Measurements from ENCODE around the gene TBK1. TPM values are rescaled to one million over a fixed set of nuclear protein-coding genes. Genes with fewer than 3 reads are reported as not detected.

The TBK1 gene
- total and polyA plus RNA-seq, 2 of the 13 experiments (the other 11 are each of a cell fraction or from before 2014, with no cell fraction given): 10.3 to 25.2 TPM

DNA sequence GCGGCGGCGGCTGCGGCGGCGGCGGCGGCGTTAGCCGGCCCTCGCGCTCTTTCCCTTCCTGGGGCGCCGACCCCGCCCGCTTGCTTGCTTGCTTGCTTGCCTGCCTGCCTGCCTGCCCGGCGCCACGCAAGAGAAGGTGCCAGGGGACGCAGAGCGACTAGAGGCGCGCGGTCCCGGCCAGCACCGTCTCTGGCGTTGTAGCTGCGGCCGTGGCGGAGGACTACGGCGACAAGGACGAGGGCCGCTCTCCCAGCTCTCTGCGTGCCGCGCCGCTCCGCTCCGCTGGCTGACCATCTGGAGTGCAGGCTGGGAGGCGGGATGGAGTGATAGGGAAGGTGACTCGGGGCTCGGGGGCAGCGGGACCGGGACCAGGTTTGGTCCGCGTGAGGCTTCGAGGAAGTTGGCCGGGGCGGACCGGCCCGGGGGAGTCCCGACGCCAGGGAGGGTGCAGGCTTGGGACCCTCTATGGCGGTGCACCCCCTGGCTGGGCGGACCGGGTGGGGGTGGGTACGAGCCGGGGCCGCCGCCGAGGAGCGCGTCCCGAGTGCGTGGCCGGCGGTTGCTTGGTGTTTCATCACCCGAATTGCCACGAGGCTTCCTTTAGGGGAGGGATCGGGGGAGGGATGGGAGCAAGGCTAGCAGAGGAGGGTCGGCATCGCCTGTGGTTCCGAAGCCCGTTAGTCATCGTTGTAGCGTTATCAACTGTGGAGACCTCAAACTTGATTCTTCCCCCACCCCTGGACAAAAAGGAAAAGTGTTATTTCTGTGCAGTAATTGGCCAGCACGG, 47.3 kb upstream of the TBK1 start (continued):
- TF ChIP-seq TARDBP (CRISPR knock-in tag; IDR thresholded peaks at IDR 0.05) (no peak), ZNF674 (CRISPR knock-in tag; IDR thresholded peaks at IDR 0.05; ENCODE audit: low read depth) (no peak), ZBTB7B (CRISPR knock-in tag; IDR thresholded peaks at IDR 0.05) (0 out of 2 replicates have a peak, but pooled peaks have one; percentile 19), MEIS1 (CRISPR knock-in tag; IDR thresholded peaks at IDR 0.05; ENCODE audit: borderline replicate concordance) (no peak), MAFF (IDR thresholded peaks at IDR 0.05; ENCODE audit: low read depth, low read length) (no peak), KMT2B (CRISPR knock-in tag; IDR thresholded peaks at IDR 0.05) (peak; percentile 46)
- TF ChIP-seq, protein P1, sequence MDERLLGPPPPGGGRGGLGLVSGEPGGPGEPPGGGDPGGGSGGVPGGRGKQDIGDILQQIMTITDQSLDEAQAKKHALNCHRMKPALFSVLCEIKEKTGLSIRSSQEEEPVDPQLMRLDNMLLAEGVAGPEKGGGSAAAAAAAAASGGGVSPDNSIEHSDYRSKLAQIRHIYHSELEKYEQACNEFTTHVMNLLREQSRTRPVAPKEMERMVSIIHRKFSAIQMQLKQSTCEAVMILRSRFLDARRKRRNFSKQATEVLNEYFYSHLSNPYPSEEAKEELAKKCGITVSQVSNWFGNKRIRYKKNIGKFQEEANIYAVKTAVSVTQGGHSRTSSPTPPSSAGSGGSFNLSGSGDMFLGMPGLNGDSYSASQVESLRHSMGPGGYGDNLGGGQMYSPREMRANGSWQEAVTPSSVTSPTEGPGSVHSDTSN (CRISPR knock-in tag; IDR thresholded peaks at IDR 0.05): no peak
- TF ChIP-seq, protein P2, sequence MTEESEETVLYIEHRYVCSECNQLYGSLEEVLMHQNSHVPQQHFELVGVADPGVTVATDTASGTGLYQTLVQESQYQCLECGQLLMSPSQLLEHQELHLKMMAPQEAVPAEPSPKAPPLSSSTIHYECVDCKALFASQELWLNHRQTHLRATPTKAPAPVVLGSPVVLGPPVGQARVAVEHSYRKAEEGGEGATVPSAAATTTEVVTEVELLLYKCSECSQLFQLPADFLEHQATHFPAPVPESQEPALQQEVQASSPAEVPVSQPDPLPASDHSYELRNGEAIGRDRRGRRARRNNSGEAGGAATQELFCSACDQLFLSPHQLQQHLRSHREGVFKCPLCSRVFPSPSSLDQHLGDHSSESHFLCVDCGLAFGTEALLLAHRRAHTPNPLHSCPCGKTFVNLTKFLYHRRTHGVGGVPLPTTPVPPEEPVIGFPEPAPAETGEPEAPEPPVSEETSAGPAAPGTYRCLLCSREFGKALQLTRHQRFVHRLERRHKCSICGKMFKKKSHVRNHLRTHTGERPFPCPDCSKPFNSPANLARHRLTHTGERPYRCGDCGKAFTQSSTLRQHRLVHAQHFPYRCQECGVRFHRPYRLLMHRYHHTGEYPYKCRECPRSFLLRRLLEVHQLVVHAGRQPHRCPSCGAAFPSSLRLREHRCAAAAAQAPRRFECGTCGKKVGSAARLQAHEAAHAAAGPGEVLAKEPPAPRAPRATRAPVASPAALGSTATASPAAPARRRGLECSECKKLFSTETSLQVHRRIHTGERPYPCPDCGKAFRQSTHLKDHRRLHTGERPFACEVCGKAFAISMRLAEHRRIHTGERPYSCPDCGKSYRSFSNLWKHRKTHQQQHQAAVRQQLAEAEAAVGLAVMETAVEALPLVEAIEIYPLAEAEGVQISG (CRISPR knock-in tag; IDR thresholded peaks at IDR 0.05): peak; percentile 49; the same call in 1 of the 2 replicates
- TF ChIP-seq, protein P3, sequence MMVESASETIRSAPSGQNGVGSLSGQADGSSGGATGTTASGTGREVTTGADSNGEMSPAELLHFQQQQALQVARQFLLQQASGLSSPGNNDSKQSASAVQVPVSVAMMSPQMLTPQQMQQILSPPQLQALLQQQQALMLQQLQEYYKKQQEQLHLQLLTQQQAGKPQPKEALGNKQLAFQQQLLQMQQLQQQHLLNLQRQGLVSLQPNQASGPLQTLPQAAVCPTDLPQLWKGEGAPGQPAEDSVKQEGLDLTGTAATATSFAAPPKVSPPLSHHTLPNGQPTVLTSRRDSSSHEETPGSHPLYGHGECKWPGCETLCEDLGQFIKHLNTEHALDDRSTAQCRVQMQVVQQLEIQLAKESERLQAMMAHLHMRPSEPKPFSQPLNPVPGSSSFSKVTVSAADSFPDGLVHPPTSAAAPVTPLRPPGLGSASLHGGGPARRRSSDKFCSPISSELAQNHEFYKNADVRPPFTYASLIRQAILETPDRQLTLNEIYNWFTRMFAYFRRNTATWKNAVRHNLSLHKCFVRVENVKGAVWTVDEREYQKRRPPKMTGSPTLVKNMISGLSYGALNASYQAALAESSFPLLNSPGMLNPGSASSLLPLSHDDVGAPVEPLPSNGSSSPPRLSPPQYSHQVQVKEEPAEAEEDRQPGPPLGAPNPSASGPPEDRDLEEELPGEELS (CRISPR knock-in tag; IDR thresholded peaks at IDR 0.05): no peak
- TF ChIP-seq, protein P4, sequence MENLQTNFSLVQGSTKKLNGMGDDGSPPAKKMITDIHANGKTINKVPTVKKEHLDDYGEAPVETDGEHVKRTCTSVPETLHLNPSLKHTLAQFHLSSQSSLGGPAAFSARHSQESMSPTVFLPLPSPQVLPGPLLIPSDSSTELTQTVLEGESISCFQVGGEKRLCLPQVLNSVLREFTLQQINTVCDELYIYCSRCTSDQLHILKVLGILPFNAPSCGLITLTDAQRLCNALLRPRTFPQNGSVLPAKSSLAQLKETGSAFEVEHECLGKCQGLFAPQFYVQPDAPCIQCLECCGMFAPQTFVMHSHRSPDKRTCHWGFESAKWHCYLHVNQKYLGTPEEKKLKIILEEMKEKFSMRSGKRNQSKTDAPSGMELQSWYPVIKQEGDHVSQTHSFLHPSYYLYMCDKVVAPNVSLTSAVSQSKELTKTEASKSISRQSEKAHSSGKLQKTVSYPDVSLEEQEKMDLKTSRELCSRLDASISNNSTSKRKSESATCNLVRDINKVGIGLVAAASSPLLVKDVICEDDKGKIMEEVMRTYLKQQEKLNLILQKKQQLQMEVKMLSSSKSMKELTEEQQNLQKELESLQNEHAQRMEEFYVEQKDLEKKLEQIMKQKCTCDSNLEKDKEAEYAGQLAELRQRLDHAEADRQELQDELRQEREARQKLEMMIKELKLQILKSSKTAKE (CRISPR knock-in tag; IDR thresholded peaks at IDR 0.05; ENCODE audit: borderline replicate concordance): peak; percentile 55; the same call in 1 of the 2 replicates
- TF ChIP-seq, protein P5, sequence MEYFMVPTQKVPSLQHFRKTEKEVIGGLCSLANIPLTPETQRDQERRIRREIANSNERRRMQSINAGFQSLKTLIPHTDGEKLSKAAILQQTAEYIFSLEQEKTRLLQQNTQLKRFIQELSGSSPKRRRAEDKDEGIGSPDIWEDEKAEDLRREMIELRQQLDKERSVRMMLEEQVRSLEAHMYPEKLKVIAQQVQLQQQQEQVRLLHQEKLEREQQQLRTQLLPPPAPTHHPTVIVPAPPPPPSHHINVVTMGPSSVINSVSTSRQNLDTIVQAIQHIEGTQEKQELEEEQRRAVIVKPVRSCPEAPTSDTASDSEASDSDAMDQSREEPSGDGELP (IDR thresholded peaks at IDR 0.05; ENCODE audit: borderline replicate concordance, low read depth): peak; percentile 29; the same call in 1 of the 2 replicates
- TF ChIP-seq, protein P6, sequence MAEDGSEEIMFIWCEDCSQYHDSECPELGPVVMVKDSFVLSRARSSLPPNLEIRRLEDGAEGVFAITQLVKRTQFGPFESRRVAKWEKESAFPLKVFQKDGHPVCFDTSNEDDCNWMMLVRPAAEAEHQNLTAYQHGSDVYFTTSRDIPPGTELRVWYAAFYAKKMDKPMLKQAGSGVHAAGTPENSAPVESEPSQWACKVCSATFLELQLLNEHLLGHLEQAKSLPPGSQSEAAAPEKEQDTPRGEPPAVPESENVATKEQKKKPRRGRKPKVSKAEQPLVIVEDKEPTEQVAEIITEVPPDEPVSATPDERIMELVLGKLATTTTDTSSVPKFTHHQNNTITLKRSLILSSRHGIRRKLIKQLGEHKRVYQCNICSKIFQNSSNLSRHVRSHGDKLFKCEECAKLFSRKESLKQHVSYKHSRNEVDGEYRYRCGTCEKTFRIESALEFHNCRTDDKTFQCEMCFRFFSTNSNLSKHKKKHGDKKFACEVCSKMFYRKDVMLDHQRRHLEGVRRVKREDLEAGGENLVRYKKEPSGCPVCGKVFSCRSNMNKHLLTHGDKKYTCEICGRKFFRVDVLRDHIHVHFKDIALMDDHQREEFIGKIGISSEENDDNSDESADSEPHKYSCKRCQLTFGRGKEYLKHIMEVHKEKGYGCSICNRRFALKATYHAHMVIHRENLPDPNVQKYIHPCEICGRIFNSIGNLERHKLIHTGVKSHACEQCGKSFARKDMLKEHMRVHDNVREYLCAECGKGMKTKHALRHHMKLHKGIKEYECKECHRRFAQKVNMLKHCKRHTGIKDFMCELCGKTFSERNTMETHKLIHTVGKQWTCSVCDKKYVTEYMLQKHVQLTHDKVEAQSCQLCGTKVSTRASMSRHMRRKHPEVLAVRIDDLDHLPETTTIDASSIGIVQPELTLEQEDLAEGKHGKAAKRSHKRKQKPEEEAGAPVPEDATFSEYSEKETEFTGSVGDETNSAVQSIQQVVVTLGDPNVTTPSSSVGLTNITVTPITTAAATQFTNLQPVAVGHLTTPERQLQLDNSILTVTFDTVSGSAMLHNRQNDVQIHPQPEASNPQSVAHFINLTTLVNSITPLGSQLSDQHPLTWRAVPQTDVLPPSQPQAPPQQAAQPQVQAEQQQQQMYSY (CRISPR knock-in tag; IDR thresholded peaks at IDR 0.05): no peak
